Stimulated activated naive CD4-positive, alpha-beta T cell treated with Interleukin-2 at 50 U/mL for 16 hours (primary cell): Measurements from ENCODE around the gene TOMM70.

Source experiments
- DNase-seq: peaks from one replicate; lab custom pipeline; 2025; lab: John Stamatoyannopoulos, UW

Gene TOMM70

DNA sequence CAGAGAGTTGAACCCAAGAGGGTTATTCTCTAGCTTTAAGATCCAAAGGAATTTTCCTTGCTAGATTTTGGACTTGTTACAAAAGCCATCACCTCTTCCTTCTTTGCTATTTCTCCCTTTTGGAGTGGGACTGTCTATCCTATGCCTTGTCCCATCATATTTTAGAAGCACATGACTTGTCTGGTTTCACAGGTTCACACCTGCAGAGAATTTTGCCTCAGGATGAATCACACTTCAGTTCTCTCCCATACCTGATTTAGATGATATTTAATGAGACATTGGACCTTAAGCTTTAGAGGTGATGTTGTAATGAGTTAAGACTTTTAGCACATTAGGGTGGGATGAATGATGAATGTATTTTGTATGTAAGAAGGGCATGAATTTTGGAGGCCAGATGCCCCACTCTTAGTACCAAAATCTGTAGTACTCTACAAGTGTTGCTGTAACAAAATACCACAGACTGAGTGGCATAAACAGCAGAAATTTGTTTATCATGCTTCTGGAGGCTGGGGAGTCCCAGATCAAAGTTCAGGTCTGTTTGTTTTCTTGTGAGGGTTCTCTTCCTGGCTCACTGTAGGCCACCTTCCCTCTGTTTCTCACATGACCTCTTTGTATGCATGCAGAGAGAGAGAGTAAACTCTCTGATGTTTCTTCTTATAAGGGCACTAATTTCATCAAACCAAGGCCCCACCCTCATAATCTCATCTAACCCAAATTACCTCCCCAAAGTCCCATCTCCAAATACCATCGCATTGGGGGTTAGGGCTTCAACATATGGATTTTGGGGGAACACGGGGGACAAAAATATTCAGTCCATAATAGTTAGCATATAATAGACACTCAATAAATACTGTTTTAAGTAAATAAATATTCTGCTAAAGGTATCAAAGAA lies 10.4 kb upstream of the TOMM70 start:
- no peak for DNase-seq

DNA sequence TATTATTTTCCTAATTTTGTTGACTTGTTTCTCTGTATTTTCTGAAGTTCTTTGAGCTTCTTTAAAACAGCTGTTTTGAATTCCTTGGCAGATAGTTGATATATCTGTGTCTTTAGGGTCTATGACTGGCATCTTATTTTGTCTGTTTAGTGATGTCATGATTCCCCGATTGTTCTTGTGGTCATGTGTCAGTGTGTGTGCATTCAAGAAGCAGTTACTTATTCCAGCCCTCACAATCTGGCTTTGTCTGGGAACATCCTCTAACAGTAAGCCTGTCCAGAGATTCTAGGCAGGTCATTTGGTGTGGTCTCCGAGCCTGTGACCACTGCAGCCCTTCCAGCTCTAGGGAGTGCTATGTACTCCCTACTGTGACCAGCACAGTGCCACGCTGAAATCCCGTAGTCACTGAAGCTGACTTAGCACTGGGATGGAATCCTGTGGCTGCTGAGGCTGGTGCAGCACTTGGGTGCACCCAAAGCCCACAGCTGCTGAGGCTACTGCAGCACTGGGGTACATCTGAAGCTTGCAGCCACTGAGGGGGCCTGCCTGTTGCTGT lies 7.2 kb upstream of the TOMM70 start:
- no peak for DNase-seq

DNA sequence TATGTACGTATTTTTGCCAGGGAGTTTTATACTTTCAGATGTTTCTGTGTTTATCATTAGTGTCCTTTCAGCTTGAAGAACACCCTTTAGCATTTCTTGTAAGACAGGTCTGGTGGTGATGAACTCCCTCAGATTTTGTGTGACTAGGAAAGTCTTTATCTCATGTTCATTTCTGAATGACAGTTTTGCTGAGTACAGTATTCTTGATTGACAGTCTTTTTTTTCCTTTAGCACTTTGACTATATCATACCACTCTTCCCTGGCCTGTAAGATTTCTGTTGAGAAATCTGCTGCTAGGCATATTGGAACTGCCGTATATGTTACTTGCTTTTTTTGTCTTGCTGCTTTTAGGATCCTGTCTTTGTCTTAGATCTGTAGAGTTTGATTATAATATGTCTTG lies 6.3 kb upstream of the TOMM70 start:
- no peak for DNase-seq

DNA sequence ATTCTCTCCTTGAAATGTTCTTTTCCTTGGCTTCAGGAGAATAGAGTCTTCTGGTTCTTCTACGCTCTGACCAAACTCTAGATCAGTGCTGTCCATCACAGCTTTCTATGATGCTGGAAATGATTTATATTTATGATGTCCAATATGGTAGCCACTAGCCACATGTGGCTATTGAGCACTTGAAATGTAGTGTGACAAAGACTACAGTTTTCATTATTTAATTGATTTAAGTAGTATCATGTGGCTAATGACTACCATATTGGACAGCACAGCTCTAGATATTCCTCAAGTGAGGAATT lies 3.3 kb upstream of the TOMM70 start:
- DNase-seq = no peak

DNA sequence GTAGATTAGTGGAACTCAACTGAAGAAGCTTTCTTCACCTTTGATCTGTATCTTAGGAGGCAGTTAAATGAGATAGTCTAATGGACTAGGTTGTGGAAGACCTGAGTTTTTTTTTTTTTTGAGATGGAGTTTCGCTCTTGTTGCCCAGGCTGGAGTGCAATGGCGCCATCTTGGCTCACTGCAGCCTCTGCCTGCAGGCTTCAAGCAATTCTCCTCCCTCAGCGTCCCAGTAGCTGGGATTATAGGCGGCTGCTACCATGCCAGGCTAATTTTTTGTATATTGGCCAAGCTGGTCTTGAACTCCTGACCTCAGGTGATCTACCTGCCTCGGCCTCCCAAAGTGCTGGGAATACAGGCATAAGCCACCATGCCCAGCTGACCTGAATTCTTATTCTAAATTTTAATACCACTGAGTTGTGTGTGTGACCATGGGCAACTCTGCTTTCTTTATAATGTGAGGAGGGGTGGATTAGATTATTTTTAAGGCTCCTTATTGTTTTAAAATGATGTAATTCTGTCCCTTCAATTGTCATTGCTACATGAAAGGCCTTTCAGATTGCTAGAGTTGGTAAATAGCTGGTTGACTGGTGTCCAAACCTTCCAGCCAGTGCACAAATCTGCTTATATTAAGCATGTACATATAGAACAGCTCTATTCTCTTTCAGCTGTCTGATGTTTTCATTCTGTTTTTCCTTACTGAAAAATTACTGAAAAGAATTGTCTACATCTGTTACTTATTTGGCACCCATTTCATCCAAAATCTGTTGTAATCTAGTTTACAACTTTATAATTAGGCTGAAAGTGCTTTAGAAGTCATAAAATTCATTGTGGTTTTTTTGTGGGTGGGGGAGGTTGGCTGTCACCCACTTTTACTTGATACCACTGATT lies 2.7 kb upstream of the TOMM70 start:
- DNase-seq = no peak

DNA sequence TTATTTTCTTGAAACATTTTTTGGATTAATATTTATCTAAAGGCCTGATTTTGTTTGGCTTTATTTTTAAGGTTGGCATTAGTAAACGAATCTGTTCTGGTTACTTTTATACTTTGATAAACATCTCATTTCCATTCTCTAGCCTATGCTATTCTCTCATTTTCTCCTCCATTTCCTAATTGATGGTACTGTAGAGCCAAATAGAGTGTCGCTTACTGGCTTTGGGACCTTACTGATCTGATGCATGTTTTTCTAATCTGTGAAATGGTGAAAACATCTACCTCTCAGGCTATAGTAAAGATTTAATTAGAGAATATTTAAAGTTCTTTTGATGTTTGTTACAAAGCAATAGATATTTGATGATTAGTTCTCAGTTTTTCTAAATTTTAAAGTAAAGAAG lies 2.0 kb upstream of the TOMM70 start:
- no peak for DNase-seq

DNA sequence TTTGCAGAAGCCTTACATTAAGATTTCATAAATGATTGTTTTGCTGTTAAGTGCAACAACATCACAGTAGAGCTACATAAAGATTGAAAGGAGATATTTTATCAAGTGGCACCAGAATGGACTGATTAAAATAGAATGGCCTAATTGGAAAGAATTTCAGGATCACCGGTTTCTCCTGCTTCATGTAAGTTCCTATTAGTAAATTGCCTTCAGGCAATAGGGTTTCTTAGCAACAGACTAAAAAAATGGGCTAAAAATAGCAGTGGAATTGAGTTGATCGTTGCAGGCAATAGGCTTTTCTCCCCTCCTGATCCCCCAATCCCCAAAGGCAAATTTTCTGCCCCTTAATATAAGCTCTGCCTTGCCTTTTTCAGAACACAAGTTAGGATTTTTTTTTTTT lies 1.4 kb upstream of the TOMM70 start:
- DNase-seq = no peak

DNA sequence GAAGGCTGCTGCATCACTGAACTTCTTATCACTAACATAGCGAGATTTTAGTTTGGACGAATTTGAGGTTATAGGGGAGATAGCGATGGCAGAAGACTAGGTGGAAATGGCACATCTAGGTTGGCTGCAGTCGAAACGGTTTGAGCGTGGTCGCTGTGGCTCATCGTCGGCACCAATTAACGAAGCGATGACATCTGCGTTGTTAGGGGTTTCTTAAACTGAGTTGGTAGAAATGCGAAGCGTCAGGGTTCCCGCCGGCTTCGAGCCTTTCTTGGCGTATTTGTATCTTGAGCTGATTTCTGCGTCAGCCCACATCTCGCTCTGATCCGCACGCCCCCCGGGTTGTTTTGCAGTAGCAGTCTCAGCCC lies 769 bp upstream of the TOMM70 start:
- DNase-seq = peak; percentile 50

DNA sequence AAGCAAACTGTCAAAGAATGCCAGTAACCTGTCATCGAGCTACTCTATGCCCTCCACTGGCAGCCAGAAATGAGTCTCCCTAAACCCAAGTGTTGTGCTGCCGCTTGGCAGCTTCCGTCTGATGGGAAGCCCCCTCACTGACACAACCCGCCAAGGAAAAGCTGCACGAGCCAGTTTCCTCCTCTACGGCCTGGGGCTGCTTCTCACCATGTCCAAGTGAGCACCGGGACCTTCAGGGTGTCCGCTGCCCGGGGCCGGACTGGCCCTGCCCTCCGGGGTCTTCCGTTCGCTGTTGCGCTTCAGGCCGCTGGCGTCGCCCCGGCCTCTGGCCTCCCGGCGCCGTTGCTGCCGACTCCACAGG lies 490 bp downstream of the TOMM70 start:
- DNase-seq = peak; percentile 46

DNA sequence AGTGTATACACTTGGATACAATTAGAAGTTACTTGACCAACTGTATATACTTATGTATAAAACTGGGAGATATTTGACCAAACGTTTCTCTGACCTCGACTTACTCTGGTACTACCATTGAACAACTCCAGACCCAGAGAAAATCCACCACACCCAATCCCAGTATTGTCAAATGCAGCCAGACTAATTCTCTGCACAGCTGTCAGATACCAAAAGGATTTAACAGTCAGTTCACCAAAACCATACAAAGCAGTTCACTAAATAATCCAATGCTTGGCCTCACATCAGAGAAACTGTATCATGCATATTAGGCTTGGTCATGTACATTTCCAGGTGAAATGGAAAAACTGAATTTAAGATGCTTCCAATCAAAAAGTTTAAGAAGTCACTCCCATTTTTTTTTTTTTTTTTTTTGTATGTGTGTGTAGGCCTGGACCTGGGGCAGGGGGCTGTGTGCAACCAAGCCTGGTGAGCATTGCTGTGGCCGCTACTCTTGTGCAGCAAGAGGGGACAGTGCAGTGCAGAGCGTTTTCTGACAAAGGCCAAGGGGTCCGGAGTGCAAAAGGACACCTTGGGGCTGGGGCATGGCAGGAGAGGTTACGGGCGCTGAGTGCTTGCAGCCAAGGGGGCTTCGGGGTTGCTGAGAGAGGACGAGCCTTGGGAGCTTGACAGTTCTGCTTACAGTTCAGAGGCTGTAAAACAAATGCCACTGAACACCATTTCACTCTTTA lies 1.4 kb downstream of the TOMM70 start:
- DNase-seq = no peak

DNA sequence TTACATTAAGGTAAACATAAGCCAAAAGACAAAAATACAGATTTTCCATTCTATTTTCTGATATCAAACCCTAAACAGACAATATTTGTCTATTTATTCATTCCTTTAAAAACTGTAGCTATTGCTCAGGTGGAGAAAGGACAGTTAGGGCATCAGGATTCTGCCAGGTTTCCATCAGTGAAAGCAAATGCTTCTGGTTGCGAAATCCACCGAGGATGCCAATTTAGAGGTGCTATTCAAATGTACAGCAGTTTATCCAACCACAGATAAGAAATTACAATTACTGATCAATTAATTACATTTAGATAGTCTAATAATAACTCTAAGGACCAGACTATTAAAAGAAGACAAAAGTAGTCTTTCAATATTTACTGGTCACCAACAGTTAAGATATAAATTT lies 3.9 kb downstream of the TOMM70 start:
- no peak for DNase-seq

DNA sequence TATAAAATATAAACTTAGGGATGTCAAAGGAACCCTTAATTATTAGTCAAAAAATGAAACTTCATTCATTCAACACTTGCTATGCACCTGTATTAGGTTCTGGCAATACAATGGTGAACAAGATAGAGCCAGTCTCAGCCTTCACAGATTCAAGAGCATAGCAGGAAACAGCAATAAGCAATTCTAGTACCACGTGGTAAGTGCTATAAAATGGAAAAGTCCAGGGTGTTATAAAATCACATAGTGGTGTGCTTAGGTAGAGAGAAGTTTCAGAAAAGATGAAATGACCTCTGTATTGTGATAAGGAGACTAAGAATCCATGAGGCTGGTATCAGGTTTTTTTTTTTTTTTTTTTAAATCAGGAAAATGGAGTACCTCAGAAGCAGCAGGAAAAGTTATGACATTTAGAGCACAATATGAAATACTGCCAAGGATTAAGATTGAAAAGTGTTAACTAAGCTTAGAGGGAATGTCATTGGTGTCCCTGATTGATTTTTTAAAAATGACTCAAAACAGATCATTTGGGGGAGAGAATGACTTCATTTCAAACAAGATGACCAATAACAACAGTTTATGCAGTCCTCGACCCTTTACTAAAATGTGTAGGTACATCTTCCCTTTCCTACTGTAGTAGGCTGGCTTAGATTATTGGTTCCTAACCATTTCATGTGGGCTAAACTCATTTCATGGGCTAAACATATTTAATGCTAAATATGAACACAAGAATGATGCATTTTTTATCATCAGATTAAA lies 5.0 kb downstream of the TOMM70 start:
- DNase-seq = no peak

DNA sequence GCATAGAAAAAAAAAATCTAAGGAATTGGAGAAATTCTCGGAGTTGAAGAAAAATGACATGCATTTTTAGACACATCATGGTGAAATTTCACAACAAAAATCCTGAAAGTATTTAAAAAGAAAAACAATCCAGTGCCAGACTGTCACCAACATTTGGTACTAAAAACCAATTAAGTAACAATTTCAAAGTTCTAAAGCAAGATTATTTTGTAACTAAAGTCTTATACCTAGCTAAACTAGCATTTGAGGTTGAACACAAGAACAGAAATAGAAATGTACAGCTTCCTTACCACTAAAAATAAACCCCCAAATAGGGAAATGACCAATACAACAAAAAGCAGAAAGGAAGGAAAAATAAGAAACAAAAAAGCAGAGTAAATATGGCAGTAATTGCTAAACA lies 11.9 kb downstream of the TOMM70 start:
- DNase-seq = no peak

DNA sequence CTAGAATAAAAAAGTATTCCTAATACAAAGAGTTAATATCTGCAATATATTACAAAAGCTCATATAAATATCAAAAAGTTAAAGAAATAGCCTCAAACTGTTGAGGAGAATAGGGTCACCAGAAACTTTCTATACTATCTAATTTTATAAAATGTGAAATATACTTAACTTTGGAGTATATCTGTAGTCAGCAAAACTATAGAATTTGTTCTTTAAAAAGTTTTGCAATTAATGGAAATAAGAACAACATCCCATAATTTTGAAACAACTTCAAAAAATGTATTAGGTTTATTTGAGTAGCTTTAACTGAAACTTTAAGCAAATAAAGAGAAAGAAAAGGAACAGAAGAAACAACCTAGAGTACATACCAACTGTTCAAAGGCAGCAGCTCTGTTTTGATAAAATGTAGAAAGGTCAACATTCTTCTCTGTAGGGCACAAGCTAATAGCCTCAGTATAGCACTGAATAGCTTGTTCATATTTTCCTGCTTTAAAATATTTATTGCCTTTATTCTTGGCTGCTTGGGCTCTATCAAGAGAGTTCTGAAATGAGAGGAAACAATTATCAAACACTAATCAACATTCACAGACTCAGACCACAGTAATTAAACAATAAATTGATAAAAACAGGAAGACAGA lies 14.3 kb downstream of the TOMM70 start:
- DNase-seq = no peak

DNA sequence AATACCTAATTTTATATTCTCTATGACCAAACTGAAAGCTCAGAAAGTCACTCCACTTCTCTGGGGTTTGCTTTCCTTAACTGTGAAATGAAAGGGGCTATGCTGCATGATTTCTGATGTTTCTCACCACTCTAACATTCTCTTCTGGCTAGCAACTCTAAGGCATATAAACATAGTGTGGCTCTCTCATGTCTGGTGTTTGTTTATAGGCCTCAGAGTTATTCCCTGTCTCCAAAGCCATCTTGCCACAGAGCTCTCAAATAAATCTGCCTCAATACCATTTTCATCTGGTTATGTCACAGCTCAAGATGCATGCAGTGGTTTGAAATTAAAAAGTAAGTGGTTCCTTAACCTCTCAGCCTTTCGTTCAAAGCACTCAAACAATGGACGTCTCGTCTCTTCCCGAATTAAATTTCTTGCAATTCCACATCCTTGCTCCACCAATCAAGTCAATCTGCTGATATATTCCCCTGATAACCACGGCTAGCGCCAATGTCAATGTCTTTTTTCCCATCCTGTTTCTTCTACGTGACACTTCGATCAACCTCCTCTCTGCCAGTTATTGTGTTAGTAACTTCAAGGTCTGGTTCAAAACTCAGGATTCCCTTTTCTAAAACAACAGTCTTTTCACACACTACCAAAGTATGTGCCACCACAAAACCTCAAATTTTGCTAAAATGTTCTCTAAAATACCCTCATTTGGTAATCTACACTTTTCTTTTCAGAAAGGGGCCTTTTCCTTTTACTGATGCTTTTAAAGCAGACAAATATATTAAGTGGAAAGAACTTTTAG lies 16.0 kb downstream of the TOMM70 start:
- no peak for DNase-seq

DNA sequence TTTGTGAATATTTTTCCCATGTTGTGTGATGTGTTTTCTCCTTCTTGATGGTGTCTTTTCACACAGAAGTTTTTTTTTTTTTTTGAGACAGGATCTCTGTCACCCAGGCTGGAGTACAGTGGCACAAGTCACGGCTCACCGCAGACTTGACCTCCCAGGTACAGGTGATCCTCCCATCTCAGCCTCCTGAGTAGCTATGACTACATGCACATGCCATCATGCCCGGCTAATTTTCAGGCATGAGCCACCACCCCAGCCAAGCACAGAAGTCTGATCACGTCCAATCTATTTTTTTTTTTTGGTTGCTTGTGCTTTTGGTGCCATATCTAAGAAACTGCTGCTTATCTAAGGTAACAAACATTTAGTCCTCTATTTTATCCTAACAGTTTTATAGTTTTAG lies 24.6 kb downstream of the TOMM70 start:
- DNase-seq = no peak

DNA sequence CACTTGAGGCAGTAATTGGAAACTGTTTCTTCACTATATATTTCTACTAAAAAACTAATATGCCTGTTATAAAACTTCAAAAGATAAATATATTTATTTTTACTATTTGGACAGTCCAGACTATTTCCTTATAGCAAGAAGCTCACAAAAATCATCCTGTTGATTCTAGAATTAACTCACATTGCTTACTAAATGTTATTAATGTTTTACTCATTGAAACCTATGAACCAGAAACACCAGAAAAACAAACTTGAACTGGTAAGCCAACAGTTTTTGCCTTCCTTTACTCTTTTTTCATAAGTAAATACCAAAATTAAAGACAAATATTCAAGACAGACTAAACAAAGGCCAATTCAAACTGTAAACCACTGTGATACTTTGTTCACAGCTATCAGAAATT lies 26.4 kb downstream of the TOMM70 start:
- no peak for DNase-seq

DNA sequence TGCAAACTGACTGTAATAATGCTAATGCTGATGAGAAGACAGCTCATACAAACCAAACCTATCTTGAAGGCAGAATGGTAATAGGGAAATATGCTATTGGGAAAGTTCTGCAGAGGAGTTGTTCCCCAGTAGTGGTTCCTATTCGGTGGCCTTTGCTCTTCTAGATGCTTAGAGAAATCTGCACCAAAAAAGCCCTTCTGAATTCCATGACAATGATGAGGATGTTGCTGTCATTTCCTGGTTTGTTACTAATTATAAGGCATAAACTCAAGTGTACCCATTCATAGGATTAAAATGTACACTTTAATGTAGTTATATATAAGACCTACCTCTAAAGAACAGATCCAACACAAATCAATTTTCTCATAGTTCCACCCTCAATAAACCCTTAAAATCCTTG lies 30.1 kb downstream of the TOMM70 start:
- DNase-seq = no peak

DNA sequence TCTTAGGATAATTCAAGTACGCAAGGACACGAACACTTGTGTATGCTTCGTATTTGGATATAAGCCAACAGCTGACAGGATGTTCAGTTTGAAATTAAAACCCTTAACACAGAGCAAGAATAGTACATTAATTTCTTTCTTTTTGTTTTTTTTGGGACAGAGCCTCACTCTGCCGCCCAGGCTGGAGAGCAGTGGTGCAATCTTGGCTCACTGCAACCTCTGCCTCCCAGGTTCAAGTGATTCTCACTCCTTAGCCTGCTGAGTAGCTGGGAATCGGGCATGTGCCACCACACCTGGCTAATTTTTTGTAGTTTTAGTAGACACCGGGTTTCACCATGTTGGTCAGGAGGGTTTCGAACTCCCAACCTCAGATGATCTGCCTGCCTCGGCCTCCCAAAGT lies 32.4 kb downstream of the TOMM70 start:
- DNase-seq = no peak

DNA sequence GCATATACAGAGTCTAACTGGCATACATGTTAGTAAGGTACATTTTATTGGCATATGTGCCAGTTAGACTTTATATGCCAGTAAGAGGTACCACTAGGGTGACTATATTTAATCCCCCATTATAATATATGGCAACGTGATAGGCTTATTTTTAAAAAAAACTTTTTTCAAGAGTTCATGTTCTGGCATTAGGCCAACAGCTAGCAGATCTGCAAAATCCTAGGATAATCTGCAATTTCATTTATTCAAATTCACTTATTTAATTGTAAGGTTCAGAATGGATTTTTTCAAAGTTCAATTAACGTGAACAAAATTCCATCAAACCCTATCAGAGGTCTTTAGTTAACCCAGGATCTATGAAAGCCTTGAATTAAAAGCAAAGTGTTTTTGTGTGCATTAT lies 34.5 kb downstream of the TOMM70 start:
- DNase-seq = no peak

DNA sequence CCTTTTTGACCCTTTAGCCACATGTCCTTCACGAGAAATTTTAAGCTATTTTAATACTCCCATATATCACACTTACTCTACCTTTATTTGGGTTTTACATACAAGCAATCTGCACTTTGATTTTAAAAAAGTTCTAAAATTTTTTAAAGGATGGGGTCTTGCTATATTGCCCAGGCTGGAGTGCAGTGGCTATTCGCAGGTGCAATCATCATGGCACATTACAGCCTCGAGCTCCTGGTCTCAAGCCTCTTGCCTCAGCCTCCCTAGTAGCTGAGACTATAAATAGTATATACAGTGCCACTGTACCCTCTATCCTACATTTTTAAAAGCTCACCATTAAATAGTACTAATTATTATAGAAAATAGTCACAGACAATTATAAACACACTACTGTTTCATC lies 36.5 kb downstream of the TOMM70 start:
- no peak for DNase-seq
